GM21576 (cell line): ENCODE measurements around the gene FGF4.

Source experiments
- ATAC-seq: cut with Tn5 transposase; IDR thresholded peaks from one replicate; pipeline ENCODE4 v1.9.1; 2021; ENCODE audit warnings: mild to moderate bottlenecking, moderate library complexity; ENCODE audit not compliant: unreplicated experiment

The FGF4 gene

DNA sequence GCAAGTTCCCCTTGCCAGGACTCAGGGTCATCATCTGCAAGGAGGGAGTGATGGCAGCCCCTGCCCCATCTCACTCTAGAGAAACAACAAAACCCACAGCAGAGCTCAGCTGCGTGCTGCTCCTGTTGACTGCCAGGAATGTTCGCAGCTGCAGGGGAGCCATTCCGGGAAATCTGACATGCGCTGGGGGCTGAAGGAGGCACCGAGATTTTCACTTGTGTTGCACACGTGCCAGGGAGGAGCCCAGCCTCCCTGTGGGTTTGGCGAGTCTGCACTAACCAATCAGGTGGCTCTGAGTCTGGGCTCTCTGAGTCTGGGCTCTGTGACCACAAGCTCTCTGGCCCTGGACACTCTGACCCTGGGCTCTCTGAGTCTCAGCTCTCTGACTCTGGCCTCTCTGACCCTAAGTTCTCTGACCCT lies 33.5 kb upstream of the FGF4 start:
- ATAC-seq = no peak

DNA sequence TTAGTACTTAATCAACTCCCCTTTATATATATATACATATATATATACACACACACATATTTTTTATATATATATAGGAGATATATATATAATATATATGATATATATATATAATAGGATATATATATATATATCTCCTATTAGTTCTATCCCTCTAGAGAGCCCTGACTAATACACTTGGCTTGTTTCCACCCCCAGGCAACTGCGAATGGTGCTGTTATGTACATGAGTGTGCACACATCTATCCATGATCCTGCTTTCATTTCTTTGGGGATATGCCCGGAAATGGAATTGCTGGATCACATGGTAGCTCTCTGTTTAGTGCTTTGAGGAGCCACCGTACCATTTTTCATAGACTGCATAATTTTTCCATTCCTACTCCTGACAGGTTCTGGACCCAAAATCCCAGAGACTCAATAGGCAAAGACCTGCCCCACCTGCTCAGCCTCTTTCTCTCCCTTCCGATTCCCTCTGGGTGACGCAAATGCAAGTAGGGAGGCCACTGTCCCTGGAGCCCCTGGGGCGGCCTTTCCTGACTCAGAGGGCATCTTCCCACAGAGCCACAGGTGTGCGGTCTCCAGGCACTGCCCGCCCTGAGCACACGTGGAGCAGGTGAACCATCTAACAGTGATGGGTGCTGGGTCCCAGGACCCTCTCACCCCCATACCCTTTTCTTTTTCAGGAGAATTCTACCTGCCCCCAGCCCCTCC lies 32.1 kb upstream of the FGF4 start:
- no peak for ATAC-seq

DNA sequence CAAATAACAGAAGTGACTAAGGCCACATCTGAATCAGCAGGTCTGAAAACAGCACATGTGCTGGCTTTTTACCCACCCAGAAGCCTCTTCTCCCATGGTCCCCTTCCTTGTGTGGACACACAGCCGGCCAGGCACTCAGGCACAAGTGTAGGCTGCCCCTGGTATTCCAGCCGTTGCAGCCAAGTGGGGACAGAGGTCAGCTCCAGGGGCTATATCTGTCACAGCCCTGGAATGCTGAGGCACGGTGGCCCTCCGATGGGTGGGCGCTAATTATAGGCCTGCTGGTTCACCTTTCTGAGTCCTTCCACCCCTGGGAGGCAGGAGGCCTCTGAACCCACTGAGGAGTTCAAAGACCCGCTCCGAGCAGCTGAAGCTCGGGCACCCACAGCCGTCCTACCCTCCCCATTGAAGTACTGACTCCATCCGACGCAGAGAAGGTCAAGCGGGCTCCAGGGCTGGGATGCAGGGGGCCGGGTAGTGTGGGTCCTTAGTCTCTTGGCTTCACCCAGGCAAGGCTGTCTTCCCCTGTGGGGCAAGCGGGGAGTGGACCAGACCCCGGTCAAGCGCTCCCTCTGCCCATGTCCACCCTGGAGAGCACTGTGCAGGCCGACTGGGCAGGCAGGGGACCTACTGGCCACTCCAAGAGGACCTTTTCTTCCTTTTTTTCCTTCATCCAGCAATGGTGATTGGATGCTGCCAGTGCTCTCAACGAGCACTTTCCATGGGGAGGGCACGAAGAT lies 29.8 kb upstream of the FGF4 start:
- no peak for ATAC-seq

DNA sequence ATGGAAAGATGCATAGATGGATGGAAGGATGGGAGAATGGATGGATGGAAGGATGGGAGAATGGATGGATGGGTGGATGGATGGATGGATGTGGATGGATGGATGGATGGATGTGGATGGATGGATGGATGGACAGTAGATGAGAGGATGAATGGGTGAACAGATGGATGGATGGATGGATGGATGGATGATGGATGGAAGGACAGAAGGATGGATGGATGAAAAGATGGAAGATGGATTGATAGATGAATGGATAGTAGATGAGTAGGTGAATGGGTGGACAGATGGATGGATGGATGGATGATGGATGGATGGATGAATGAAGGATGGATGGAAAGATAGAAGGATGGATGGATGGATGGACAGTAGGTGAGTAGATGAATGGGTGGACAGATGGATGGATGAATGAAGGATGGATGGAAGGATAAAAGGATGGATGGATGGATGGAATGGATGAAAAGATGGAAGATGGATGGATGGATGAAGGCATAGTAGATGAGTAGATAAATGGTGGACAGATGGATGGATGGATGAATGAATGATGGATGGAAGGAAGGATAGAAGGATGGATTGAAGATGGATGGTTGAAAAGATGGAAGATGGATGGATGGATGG lies 28.6 kb upstream of the FGF4 start:
- ATAC-seq = no peak

DNA sequence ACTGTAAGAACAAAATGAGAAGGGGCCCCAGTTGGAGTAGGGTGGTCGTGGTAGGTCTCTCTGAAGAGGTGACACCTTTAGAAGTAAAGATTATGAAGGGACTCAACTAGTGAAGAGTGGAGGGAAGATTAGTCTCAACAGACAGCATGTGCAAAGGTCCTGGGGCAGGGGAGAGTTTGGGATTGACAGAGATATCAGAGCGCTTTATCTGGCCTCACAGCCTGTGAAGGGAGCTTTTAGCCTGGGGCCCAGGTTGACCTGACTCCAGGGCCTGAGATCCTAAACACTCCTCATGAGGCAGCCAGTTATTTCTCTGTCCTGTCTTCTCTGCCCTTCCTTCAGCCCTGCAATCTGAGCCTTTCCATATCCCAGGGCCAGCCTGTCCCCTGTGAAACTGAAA lies 27.9 kb upstream of the FGF4 start:
- ATAC-seq = no peak

DNA sequence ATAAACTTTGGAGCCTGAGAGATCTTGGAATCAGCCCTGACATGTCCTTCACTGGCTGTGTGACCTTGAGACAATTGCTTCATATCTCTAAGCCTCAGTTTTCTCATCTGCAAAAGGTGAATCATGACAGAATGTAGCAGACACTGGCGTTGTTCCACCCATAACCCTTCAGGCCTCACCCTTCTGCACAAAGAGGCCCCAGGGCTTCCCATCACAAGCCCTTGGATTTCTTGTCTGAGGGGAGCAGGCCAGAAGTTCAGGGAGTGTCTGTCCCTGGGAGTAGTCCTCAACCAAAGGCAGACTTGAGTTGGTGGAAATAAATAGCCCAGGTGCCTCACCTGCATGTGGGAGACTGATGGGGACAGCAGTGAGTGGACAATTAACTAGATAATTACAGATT lies 27.4 kb upstream of the FGF4 start:
- ATAC-seq = no peak

DNA sequence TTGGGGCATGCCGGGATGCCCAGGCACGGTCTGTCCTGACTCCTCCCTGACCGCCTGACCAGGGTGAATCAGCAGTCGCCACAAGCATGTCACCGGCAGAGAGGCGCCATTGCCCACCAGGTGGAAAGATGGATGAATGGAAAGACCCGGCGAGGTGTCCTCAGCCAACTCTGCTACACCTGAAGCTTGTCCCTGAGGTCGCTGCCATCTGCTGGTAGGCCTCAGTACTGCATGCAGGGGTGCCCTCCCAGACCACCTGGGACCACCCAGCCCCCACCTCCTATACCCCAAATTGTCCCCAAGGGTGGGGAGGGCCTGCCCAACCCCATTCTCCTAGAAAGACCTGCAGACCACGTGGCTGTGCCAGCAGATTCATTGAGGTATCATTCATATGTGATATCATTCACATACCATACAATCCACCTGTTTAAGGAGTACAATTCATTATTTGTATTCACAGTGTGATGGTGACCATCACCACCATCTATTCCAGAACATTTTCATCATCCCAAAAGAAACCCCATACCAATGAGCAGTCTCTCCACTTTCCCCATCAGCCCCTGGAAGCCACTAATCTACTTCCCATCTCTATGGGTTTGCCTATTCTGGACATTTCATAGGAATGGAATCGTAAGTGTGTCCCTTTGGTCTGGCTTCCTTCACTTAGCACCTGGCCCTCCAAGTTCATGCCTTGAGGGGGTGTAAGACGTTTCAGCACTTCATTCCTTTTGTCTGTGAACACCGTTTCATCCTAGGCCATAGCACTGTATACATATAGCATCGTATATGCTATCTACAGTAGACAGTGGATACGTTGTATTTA lies 26.6 kb upstream of the FGF4 start:
- ATAC-seq = no peak

DNA sequence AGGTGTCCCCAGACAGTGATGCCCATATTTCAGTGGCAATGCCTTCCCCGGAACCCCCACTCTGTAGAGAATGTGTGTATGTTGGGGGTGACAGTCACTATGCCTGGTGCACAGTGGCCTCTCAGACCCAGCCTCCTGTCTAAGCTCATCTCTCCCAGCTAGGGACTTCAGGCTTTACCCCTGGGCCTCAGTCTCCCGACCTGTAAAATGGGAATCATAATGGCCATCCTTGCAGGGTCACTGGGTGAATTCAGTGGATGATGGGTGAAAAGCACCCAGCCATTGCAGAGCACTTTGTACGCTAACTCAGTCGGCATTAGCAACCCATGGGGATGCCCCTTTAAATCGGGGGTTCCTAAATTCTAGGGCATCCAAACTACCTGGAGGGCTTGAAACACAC lies 25.1 kb upstream of the FGF4 start:
- no peak for ATAC-seq

DNA sequence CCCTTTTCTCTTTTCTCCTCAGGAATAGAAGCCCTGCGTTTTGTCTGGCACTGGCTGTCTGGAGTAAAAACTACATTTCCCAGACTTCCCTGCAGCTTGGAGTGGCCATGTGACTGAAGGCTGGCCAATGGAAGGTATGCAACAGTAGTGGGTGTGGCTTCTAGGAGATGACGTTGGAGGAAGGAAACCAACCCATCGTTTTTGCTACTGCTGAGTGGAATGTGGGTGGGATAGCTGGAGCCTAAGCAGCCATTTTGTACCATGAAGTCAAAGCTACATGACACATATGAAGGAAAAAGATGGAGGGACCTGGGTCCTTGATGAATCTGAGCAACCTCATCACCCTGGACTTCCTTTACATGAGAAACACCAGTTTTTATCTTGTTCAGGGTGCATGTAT lies 24.4 kb upstream of the FGF4 start:
- ATAC-seq = no peak

DNA sequence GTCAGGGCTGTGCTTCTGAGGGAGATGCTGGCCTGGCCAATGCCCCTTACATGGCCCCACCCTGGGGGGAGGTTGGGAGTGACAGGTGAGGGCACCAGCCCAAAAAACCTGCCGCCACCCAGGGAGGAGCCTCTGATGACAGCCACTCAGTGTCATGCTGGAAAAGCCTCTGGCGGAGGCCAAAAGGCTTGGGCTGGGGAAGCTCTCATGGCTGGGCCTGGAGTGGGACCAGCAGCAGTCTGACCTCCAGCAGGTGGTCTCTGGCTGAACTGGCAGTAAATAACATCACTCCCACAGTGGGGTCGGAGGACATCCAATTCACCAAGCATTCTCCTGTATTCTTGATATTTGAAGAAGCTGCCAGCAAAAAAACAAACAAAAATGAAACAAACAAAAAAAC lies 24.0 kb upstream of the FGF4 start:
- no peak for ATAC-seq

DNA sequence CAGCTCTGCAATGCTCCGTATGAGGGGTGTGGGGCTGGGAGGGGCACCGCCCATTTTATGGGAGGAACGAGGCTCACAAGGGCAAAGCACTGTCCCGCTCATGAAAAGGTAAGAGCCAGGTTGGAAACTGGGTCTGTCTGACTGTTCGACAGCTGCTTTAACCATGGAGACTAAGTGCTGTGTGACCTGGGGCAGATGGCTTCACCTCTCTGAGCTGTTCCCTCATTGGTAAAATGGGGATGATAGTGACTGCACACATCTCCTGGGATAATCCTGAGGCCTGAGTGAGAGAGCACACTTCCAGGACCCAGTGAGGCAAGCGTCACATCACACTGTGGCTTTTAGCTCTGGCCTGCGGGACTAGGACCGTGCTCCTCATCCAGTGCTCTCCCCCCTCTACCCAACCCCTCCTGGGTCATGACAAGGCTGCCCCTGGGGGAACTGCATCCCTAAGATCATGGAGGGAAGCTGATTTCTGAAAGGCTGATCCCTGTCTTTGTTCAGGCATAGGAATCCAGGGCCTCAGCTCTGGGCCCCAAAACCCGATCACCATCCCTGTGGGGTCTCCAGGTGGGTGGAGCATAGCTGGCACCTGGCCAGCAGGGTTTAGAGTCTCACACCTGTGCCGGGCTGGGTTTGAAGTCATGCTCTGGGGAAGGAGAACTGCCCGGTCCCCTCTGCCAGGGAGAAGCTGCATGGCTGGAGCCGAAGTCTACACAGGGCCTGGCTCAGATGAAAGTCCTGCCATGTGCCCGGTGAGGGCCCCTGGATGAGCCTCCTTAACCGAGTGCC lies 22.8 kb upstream of the FGF4 start:
- ATAC-seq = no peak

DNA sequence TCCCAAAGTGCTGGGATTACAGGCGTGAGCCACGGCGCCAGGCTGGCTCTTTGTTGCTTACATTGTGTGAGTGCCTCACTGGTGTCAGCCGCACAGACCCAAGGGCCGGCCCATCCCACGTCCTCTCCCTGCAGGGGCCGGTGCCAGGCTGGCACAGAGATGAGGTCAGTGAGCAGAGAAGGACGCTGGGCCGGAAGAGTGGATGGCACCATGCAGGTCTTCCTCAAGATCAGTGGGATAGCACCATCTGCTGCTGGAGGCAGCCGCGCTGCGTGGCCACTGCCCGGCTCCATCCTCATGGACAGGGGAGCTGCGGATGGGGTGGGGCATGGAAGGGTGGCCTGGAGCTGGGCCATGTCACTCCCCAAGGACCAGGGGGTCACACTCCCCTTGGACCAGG lies 22.0 kb upstream of the FGF4 start:
- no peak for ATAC-seq

DNA sequence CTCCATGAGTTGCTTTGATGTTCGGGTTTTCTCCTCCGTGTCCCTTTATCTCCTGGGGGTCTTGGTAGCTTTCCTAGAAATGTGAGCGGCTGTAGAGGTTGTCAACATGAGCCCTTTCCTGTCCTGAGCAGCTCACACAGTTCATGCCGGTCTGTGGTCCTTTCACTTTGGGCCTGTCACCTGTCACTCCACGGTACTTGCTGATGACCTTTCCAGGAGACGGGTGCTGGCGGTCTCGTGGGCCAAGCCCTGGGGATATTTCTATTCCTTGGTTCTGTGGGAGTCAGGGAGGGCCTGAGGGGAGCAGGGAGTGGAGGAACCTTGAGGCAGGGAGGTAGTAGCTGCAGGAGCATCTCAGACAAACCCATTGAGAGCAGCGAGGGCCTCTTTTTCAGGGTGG lies 20.9 kb upstream of the FGF4 start:
- no peak for ATAC-seq

DNA sequence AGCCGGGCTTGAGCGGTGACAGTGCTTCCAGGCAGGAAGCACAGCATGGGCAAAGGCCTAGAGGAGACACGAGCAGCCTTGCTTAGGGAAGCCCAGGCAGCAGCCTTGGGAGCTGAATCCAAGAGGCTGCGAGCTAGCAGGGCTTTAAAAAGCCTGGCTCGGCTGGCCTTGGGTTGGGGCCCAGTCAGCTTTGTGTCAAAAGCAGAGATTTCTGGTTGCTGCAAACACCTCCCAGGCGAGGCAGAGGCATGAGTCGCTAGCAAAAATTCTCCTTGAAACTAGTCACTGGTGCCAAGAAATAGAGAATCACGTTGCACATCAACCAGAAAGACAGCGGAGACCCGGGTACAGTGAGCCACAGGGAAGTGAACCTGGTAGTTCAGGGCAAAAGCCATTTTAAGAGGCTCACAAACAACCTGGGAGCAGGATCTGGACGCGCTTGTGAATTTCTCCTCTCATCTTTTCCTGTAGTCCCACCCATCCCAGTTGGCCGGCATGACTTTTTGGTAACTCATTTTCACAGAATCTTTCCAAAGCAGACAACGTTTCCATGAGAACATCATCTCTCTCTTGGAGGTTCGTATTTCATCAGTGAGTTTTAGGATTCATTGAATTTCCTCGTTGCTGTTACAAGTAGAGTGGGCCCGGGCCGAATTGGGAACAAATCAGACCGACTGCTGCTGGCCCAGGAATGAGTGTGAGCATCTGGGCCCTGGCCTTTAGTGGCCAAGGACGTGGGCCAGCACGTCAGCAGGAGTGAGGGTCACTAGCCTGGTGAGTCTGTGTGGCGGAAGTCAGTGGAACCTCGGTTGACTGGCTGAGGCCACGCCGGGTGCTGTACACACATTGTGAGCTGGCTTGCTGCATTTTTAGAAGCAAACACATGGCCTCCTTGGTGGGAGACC lies 16.4 kb upstream of the FGF4 start:
- ATAC-seq = no peak

DNA sequence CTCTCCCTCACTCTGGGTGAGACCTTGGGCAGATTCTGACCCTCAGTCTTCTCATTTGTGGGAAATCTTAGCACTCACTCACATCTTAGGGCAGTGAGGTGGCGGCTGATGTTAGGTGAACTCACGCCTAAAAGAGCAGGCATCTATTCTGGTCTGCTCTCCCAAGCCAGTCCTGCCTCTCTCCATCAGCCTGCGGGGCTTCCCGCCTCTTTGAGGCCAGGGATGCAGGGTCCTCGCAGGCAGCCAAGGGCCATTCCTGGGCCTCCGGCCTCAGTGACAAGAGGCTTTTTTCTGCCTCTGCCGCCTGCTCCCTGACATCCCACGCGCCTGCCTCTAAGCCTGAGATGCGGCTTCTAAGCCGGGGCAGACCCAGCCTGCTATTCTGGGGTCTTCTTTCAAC lies 13.8 kb upstream of the FGF4 start:
- ATAC-seq = no peak

DNA sequence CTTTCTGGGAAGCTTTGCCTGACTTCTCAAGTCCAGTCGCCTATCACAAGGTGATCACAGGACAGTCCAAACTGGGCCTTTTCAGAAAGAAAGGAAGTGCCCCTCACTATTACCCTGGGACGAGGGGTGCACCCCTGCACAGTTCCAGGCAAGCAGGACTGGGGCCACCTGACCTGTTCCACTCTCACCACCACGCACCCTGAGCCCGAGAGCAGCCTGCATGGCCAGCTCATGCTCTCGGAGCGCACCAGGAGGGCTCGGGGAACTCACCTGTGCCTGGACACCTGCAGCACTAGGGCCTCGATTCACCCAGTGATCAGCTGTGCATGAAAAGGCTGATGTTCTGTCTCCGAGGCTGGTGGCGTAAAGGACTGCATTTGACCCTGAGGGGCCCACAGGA lies 12.8 kb upstream of the FGF4 start:
- no peak for ATAC-seq

DNA sequence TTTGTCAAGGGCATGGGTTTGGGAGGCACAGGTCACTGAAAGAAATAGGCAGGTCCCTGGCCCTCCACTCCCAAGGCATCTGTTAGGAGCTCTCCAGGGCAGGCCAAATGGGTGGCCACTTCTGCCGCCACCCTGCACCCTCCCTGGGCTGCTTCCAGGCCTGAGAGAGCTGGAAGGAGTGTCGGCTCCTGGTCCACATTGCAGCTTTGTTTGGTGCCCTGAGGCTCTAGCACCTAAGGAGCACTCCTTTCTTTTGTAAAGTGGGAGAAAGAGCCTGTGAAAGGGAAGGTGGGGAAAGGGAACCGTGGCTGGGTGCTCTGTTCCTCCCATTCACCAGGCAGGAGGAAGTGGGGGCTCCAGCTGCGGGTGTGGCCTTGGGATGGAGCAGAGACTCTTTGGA lies 12.3 kb upstream of the FGF4 start:
- no peak for ATAC-seq

DNA sequence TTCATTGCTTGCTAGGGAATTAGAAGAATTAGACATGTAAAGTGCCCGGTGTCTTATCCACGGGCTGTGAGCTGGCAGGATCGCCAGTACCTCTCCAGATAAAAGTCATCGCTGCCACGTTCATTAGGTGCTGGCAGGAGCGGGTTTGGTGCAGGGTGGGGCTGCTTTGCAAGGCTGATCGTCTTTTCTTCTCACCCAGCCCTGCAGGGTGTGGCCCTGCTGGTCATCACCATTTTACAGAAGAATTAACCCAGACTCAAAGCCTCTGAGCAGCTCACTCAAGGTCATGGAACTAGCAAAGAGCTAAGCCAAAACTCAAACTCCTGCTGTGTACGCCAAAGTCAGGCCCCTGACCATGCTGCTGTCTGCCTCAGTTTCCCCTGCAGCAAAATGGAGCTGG lies 6.1 kb upstream of the FGF4 start:
- no peak for ATAC-seq

DNA sequence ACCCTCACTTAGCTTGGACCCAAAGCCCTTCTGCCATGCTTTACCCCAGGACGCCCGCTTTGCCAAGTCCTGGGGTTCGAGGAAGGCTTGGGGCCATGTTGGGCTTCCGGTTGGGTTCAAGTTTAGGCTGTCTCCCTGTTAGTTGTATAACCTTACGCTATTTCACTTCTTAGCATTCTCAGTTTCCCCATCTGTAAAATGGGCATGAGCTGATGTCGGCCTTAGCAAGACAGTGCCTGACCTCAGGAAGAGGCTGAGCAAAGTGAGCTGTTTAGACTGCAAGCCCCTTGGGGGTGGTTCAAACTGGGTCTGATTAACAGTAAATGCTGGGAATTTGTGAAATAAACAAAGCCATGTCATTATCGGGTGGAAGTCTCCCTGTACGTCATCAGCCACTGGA lies 3.2 kb upstream of the FGF4 start:
- no peak for ATAC-seq
